ES-I3 (cell line): ENCODE results near the gene PIK3R1.

Experiments used
- H3K36me3 ChIP-seq: 2 replicates; pipeline ENCODE4 v1.6.1; 2013; ENCODE audit warnings: mild to moderate bottlenecking, low read length, control low read depth, moderate library complexity; ENCODE audit not compliant: insufficient read depth
- H3K4me1 ChIP-seq: 2 replicates; pipeline ENCODE4 v1.6.1; 2013; ENCODE audit warnings: mild to moderate bottlenecking, control low read depth, low read length; ENCODE audit not compliant: insufficient read depth
- H3K9ac ChIP-seq: 2 replicates; pipeline ENCODE4 v1.6.1; 2013; ENCODE audit warnings: low read depth, mild to moderate bottlenecking, low read length, moderate library complexity
- H3K9me3 ChIP-seq: 2 replicates; pipeline ENCODE4 v1.6.1; 2013; ENCODE audit warnings: mild to moderate bottlenecking, low read length, moderate library complexity; ENCODE audit not compliant: control insufficient read depth, insufficient read depth

PIK3R1 gene

GRCh38 chr5:68343421-68343826 is 127.9 kb downstream of the PIK3R1 start:
- Histone ChIP-seq H3K9me3 (peaks cover 7% of the 10 kb centered on the region), H3K36me3 (no peaks in the 10 kb centered on the region), H3K9ac (no peak overlapping the region), H3K4me1 (peaks cover 6% of the 10 kb centered on the region; the same call in 1 of the 2 replicates)

DNA sequence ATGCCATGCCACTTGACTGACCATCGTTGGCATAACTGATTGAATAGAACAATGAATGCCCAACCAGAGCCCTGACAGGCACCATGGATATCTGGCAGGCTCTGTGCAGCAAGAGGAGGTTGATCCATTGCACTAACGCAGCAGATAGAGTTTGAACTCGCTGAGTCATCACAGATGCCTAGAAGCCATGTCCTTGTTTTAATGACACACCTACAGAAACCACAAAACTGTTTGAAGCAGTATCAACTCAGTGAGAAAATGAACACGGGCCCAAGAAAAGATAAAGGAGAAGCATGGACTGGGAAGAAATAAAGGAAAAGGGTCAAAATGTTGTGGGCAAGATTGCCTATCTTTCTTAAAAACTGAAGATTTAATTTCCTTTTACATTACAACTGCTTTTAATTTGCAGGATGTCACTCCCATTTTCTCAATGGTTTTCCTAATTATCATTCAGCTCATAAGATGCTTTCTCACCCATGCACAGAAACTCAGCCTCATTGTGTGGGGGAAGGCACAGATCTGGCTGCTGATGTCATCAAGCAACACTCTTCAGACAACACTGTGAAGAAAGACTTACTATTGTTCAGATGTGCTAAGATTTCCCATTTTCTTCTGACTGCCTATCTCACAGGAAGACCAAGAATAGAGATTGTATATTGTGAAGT is 129.0 kb downstream of the PIK3R1 start:
- Histone ChIP-seq H3K9me3 (peaks cover 8% of the 10 kb centered on the region), H3K36me3 (no peaks in the 10 kb centered on the region), H3K4me1 (peaks cover 6% of the 10 kb centered on the region; the same call in 1 of the 2 replicates), H3K9ac (no peak overlapping the region)

DNA sequence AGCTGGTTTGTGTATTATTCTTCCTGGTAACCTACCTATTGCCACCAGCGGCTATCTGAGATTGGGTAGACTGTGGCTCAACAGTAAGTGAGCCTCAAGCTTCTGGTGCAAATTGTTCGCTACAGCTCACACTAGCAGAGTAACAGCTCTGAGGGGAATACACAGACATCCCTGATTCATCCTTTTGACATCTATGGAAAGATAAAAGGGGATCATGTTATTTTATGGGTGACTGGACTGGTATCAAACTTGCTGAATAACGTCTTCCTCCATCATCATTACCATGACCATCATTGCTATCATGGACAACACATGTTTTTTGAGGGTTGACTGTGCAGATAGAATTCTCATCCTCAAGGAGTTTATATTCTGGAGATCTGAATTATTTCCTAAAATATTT is 129.6 kb downstream of the PIK3R1 start:
- Histone ChIP-seq H3K36me3 (no peaks in the 10 kb centered on the region), H3K9ac (no peak overlapping the region), H3K4me1 (peaks cover 6% of the 10 kb centered on the region; the same call in 1 of the 2 replicates), H3K9me3 (peaks cover 8% of the 10 kb centered on the region)

DNA sequence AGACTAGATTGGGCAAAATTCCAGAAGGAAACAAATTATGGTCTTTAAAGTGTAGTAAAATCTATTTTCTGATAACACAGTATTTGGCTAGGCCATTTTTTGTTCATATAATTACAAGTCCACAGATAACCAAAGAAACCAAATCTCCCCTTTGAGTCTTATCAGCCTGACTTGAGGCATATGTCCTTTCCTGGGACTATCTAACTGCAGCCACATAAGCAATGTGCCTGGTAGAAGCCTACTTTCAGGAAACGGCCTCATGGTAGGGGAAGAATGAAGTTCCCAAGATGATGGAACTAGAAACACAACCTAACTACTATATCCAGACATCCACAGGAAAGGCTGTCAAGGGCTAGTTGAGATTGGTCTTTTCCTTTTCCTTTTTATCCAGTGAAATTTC is 130.0 kb downstream of the PIK3R1 start:
- no peaks in the 10 kb centered on the region for H3K36me3 ChIP-seq
- peaks cover 6% of the 10 kb centered on the region; the same call in 1 of the 2 replicates for H3K4me1 ChIP-seq
- no peak overlapping the region for H3K9ac ChIP-seq
- H3K9me3 ChIP-seq, result peaks cover 8% of the 10 kb centered on the region

- H3K9me3 ChIP-seq, result peaks cover 8% of the 10 kb centered on the region
- H3K9ac ChIP-seq, result no peak overlapping the region
- peaks cover 6% of the 10 kb centered on the region; the same call in 1 of the 2 replicates for H3K4me1 ChIP-seq
- no peaks in the 10 kb centered on the region for H3K36me3 ChIP-seq
These were observed 132.0 kb downstream of the PIK3R1 start for GRCh38 chr5:68347536-68347935.

GRCh38 chr5:68348447-68349222 is 133.1 kb downstream of the PIK3R1 start:
- Histone ChIP-seq H3K36me3 (no peaks in the 10 kb centered on the region), H3K4me1 (peaks cover 6% of the 10 kb centered on the region; the same call in 1 of the 2 replicates), H3K9me3 (peaks cover 8% of the 10 kb centered on the region)

DNA sequence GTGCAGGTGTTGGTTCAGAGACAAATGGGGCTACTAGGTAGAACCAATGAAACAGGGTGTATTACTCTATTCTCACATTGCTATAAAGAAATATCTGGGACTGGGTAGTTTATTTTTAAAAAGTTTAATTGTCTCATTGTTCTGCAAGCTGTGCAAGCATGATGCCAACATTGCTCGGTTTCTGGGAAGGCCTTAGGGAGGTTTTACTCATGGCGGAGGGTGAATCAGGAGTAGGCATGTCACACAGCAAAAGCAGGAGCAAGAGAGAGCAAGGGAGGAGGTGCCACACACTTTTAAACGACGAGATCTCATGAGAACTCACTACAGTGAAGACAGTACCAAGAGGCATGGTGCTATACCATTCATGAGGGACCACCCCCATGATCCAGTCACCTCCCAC is 134.6 kb downstream of the PIK3R1 start:
- Histone ChIP-seq H3K9ac (no peak overlapping the region), H3K36me3 (no peaks in the 10 kb centered on the region), H3K9me3 (peaks cover 8% of the 10 kb centered on the region), H3K4me1 (no peaks in the 10 kb centered on the region)

More at GRCh38 chr5:68348447-68349222, 133.1 kb downstream of the PIK3R1 start:
- no peak overlapping the region for H3K9ac ChIP-seq
